Esophagus muscularis mucosa (tissue), 4 donors: ENCODE measurements around the gene CAPN8. TPM values are rescaled to one million over a fixed set of nuclear protein-coding genes. Genes with fewer than 3 reads are reported as not detected.

Experiments used
- DNase-seq: peaks from one replicate; pipeline ENCODE4 v3.0.0-alpha.2; 2017; ENCODE audit errors: extremely low spot score
- H3K27ac ChIP-seq, 4 donors: fragments of 200-600 bp; sonication (generic); replicated peaks in 1 of 4; 1 replicate in 3 of 4; 2 replicates in 1 of 4; pipeline ENCODE4 v1.5.1; 2016 to 2019; ENCODE audit warnings: mild to moderate bottlenecking in 1 of 4
- H3K27me3 ChIP-seq, 4 donors: fragments of 200-600 bp; sonication (generic); one replicate each; pipeline versions ENCODE4 v1.5.1 to v1.6.0; 2016 to 2019
- H3K36me3 ChIP-seq, 4 donors: fragments of 200-600 bp; sonication (generic); one replicate each; pipeline ENCODE4 v1.5.1; 2016 to 2019
- H3K4me1 ChIP-seq, 4 donors: fragments of 200-600 bp; sonication (generic); one replicate each; pipeline ENCODE4 v1.5.1; 2016 to 2019
- H3K4me3 ChIP-seq, 4 donors: fragments of 200-600 bp; sonication (generic); 1 replicate in 2 of 4; 2 replicates in 2 of 4; pipeline ENCODE4 v1.5.1; 2016 to 2019; ENCODE audit warnings: mild to moderate bottlenecking in 4 of 4, moderate library complexity in 1 of 4
- H3K9me3 ChIP-seq, 4 donors: fragments of 200-600 bp; sonication (generic); 1 replicate in 3 of 4; 2 replicates in 1 of 4; pipeline ENCODE4 v1.5.1; 2016 to 2019
- EP300 ChIP-seq: sonication (generic); formaldehyde crosslinking; IDR thresholded peaks from one replicate; pipeline ENCODE4 v1.6.1; 2017; ENCODE audit warnings: antibody characterized with exemption
- POLR2A ChIP-seq: fragments of 450-650 bp; IDR thresholded peaks from one replicate; pipeline ENCODE4 v1.6.1; 2017; ENCODE audit warnings: antibody characterized with exemption, moderate library complexity, mild to moderate bottlenecking, low read depth
- POLR2AphosphoS5 ChIP-seq, 2 donors: sonication (generic); formaldehyde crosslinking; IDR thresholded peaks; one replicate each; pipeline ENCODE4 v1.6.1; 2017; ENCODE audit warnings: antibody characterized with exemption in 2 of 2
- WGBS: methylation state at CpG from one replicate; pipeline ENCODE4 v1.1.5; 2018; 5-methylcytosine and 5-hydroxymethylcytosine counted together
- intact Hi-C: fragments of 100-400 bp; cut with DNase I; formaldehyde crosslinking; loops from one replicate; pipeline ENCODE4 v1.15.1; 2023
- total RNA-seq, 4 donors: library from RNA; depleted of rRNA; stranded (reverse); fragments of >200 nt; gene quantifications; one replicate each; pipeline versions ENCODE4 v1.1.0 to v1.2.1, GENCODE V29; 2016
- TF ChIP-seq, protein P1 (sequence below), 3 experiments: fragments of 200-600 bp in 2 of 3; fragments of 450-650 bp in 1 of 3; sonication (generic) in 2 of 3; IDR thresholded peaks; one replicate each; pipeline ENCODE4 v1.5.1; 2017 to 2019; ENCODE audit warnings: antibody characterized with exemption in 3 of 3, mild to moderate bottlenecking in 2 of 3, moderate library complexity in 1 of 3

Gene CAPN8
- total RNA-seq = 1 to 10 TPM in 1 of 4 donors, not detected in 3; 1.0 TPM

DNA sequence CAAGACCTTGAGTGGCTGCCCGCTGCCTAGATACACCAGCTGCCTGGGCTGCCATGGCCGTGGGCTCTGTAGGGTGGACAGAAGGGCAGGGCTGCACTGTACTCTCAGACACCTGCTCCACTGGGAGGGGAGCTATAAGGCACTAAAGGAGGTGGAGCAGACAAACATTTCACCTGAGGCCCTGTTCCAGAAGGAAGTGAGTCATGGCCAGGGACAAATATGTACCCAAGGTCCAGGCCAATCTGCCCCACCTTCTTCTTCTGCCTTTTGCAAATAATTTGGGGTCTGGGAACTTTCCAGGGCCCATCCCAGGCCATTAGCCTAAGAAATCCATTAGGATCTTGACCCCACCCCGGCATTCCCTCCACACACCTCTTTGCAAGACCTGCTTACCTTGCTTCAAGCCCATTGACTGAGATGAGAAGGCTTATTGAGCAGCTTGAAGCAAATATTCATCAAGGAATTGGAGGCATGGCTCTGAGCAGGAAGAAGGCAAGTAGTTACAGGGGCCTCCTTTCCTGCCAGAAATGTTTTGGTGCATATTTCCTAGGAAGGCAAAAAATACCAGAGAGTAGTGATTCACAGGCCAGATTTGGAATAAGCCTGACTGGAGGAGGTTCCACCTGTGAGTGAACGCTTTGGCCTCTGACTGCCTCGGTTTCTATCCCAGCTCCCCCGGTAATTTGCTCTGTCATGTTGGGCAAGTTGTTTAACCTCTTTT lies at the start of gene CAPN8:
TSS of gene CAPN8 (minus strand) at position 110 of the 721 bp plus-strand sequence. CDS start at position 55, 55 bp downstream.
- intact Hi-C loops = no loop called here
- no peaks in the 10 kb centered on the region for H3K9me3 ChIP-seq
- WGBS = 78% methylated on average over 6 of the region's 6 CpGs
- TF ChIP-seq POLR2A (no peak), EP300 (no peak), POLR2AphosphoS5 (IDR thresholded peaks at IDR 0.05) (no peak)
- TF ChIP-seq, protein P1, sequence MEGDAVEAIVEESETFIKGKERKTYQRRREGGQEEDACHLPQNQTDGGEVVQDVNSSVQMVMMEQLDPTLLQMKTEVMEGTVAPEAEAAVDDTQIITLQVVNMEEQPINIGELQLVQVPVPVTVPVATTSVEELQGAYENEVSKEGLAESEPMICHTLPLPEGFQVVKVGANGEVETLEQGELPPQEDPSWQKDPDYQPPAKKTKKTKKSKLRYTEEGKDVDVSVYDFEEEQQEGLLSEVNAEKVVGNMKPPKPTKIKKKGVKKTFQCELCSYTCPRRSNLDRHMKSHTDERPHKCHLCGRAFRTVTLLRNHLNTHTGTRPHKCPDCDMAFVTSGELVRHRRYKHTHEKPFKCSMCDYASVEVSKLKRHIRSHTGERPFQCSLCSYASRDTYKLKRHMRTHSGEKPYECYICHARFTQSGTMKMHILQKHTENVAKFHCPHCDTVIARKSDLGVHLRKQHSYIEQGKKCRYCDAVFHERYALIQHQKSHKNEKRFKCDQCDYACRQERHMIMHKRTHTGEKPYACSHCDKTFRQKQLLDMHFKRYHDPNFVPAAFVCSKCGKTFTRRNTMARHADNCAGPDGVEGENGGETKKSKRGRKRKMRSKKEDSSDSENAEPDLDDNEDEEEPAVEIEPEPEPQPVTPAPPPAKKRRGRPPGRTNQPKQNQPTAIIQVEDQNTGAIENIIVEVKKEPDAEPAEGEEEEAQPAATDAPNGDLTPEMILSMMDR (IDR thresholded peaks at IDR 0.05) = no peak
- no peak within 1 kb of the TSS for H3K4me3 ChIP-seq
- no peaks in the 10 kb centered on the region for H3K36me3 ChIP-seq
- no peaks in the 10 kb centered on the region for H3K27me3 ChIP-seq
- no peak within 1 kb of the TSS for H3K27ac ChIP-seq
- DNase-seq = no peak
- no peaks in the 10 kb centered on the region for H3K4me1 ChIP-seq

GRCh38 chr1:223714849-223715603 lies 49.5 kb upstream of the CAPN8 start:
- H3K27me3 ChIP-seq = no peaks in the 10 kb centered on the region
- intact Hi-C loops = no loop called here
- H3K36me3 ChIP-seq = peaks cover 0 to 38% (median 29%) of the 10 kb centered on the region in 4 donors
- H3K4me1 ChIP-seq = peaks cover 56 to 87% (median 80%) of the 10 kb centered on the region in 4 donors
- no peak for TF ChIP-seq POLR2A
- no peak for TF ChIP-seq POLR2AphosphoS5 (IDR thresholded peaks at IDR 0.05)
- TF ChIP-seq, protein P1 (IDR thresholded peaks at IDR 0.05) = peak in 1 of 3 experiments; percentile 11
- no peak for TF ChIP-seq EP300
- no peaks in the 10 kb centered on the region for H3K9me3 ChIP-seq
- 62% methylated on average over 9 of the region's 9 CpGs for WGBS
- peak overlapping the region; percentile 68 to 98 (median 76) for H3K27ac ChIP-seq
- peak overlapping the region in 3 of 4 donors; percentile 3 to 92 (median 34) for H3K4me3 ChIP-seq
- DNase-seq = no peak

- Histone ChIP-seq H3K4me3 (peak overlapping the region in 3 of 4 donors; percentile 86 to 92 (median 90)), H3K36me3 (peaks cover 0 to 32% (median 23%) of the 10 kb centered on the region in 4 donors), H3K9me3 (no peaks in the 10 kb centered on the region), H3K27me3 (no peaks in the 10 kb centered on the region), H3K27ac (peak overlapping the region; percentile 78 to 98 (median 96)), H3K4me1 (peaks cover 56 to 81% (median 74%) of the 10 kb centered on the region in 4 donors)
- TF ChIP-seq POLR2A = no peak
- 92% methylated on average over 2 of the region's 2 CpGs for WGBS
- DNase-seq = no peak
- intact Hi-C loops = no loop called here
Measured at GRCh38 chr1:223714421-223714724, 48.9 kb upstream of the CAPN8 start.

- H3K36me3 ChIP-seq = peaks cover 0 to 26% (median 17%) of the 10 kb centered on the region in 4 donors
- H3K4me3 ChIP-seq = peak overlapping the region; percentile 86 to 92 (median 90)
- 22% methylated on average over 7 of the region's 7 CpGs for WGBS
- DNase-seq = no peak
- no peaks in the 10 kb centered on the region for H3K9me3 ChIP-seq
- intact Hi-C loops = no loop called here
- TF ChIP-seq, protein P1 (IDR thresholded peaks at IDR 0.05) = no peak
- no peak for TF ChIP-seq POLR2AphosphoS5 (IDR thresholded peaks at IDR 0.05)
- no peaks in the 10 kb centered on the region for H3K27me3 ChIP-seq
- H3K27ac ChIP-seq = peak overlapping the region; percentile 94 to 98 (median 98)
- peaks cover 56 to 78% (median 73%) of the 10 kb centered on the region in 4 donors for H3K4me1 ChIP-seq
Measured at GRCh38 chr1:223713546-223714420, 48.3 kb upstream of the CAPN8 start.
